K562 (cell line): ENCODE measurements around the gene USP48. TPM values are rescaled to one million over a fixed set of nuclear protein-coding genes. Genes with fewer than 3 reads are reported as not detected.

Experiments
- ARID1B ChIP-seq: fragments of 450-650 bp; IDR thresholded peaks from 2 replicates; pipeline ENCODE4 v1.6.1; 2016; ENCODE audit warnings: antibody characterized with exemption, mild to moderate bottlenecking, inconsistent platforms
- CAMTA2 ChIP-seq: fragments of 250-450 bp; sonication (Bioruptor Pico); conservative IDR thresholded peaks from 2 replicates; pipeline ENCODE4 v1.5.1; 2022
- ELF4 ChIP-seq: fragments of 450-650 bp; formaldehyde crosslinking; IDR thresholded peaks from 2 replicates; pipeline ENCODE4 v1.4.0; 2022; ENCODE audit warnings: missing genetic modification characterization
- FOXM1 ChIP-seq, 2 experiments: fragments of 450-650 bp in 1 of 2; sonication (generic) in 1 of 2; formaldehyde crosslinking in 1 of 2; IDR thresholded peaks; 2 replicates each; pipeline versions ENCODE4 v1.6.1 to v1.9.0; 2017 to 2022; ENCODE audit warnings: low read depth in 2 of 2, mild to moderate bottlenecking in 2 of 2, missing genetic modification reagents in 1 of 2, moderate library complexity in 1 of 2
- HDAC3 ChIP-seq: fragments of 450-650 bp; IDR thresholded peaks from 2 replicates; pipeline ENCODE4 v1.6.1; 2018; ENCODE audit warnings: borderline replicate concordance, mild to moderate bottlenecking, moderate library complexity; ENCODE audit not compliant: partially characterized antibody
- MAFG ChIP-seq: fragments of 450-650 bp; conservative IDR thresholded peaks from 2 replicates; pipeline ENCODE4 v1.6.1; 2016; ENCODE audit warnings: missing genetic modification characterization, missing compliant biosample characterization
- NFATC3 ChIP-seq: fragments of 450-650 bp; IDR thresholded peaks from 2 replicates; pipeline ENCODE4 v1.6.1; 2017; ENCODE audit warnings: mild to moderate bottlenecking
- TAL1 ChIP-seq: fragments of 450-650 bp; IDR thresholded peaks from 2 replicates; pipeline ENCODE4 v1.6.1; 2016; ENCODE audit warnings: mild to moderate bottlenecking
- ZFP36 ChIP-seq: fragments of 150-350 bp; IDR thresholded peaks from 2 replicates; pipeline ENCODE4 v1.6.1; 2018; ENCODE audit warnings: low read length, low read depth; ENCODE audit not compliant: partially characterized antibody
- polyA plus RNA-seq, 8 experiments: library from polyadenylated mRNA; depleted of rRNA in 4 of 8; stranded (reverse) in 5 of 8; unstranded in 3 of 8; fragments of >200 nt; fragmentation: Nextera tagmentation in 2 of 8; fragmentation: Illumina TruSeq in 1 of 8; extraction: Ambion mirVana in 2 of 8; extraction: Trizol in 1 of 8; gene quantifications; 2 replicates each; pipeline versions ENCODE4 v1.2.1 to v1.2.3, GENCODE V29; 2011 to 2014; ENCODE audit warnings: inconsistent platforms in 1 of 8, missing spikeins in 1 of 8
- total RNA-seq, 7 experiments: library from RNA; depleted of rRNA in 6 of 7; stranded (reverse); fragments of >200 nt in 6 of 7; fragmentation: Illumina TruSeq in 2 of 7; extraction: Trizol in 2 of 7; gene quantifications; 2 replicates each; pipeline versions ENCODE4 v1.2.1 to v1.2.3, GENCODE V29; 2011 to 2021; ENCODE audit warnings: low replicate concordance in 1 of 7
- TF ChIP-seq, protein P1 (sequence below), 2 experiments: fragments of 450-650 bp; IDR thresholded peaks; 2 replicates each; pipeline ENCODE4 v1.6.1; 2016
- TF ChIP-seq, protein P2 (sequence below): sonication (generic); formaldehyde crosslinking; IDR thresholded peaks from 2 replicates; pipeline ENCODE4 v1.8.1; 2023; ENCODE audit warnings: mild to moderate bottlenecking, missing genetic modification reagents
- TF ChIP-seq, protein P3 (sequence below): fragments of 150-350 bp; conservative IDR thresholded peaks from 2 replicates; pipeline ENCODE4 v1.6.1; 2014; ENCODE audit warnings: low read length

Gene USP48
- total and polyA plus RNA-seq, 9 of the 15 experiments (the other 6 are each of a cell fraction or from before 2014, with no cell fraction given): 23.3 to 123 (median 106) TPM

DNA sequence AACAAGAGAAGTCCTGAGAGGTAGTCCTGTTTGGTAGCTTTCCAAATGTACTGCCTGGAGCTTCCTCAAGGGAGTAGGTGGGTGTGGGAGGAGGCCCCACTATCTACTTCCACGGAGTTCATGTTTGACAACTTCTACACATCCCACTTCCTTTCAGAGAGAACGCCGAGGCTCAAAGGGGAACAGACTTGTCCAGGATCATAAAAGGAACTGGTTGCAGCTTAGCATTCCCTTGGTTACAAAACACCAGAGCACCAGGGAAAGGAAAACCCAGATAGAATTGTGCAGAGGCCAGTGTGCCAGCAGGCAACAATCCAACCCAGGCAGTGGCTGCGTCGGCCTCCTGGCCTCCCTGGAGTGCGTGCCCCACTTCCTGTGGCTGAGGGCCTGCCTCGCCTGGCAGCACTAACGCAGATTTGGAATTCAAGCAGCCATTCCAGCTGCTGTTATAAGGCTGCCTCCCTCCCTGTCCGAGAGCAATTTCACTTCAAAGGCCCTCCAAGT lies 109.6 kb downstream of the USP48 start (continued):
- TF ChIP-seq, protein P1, sequence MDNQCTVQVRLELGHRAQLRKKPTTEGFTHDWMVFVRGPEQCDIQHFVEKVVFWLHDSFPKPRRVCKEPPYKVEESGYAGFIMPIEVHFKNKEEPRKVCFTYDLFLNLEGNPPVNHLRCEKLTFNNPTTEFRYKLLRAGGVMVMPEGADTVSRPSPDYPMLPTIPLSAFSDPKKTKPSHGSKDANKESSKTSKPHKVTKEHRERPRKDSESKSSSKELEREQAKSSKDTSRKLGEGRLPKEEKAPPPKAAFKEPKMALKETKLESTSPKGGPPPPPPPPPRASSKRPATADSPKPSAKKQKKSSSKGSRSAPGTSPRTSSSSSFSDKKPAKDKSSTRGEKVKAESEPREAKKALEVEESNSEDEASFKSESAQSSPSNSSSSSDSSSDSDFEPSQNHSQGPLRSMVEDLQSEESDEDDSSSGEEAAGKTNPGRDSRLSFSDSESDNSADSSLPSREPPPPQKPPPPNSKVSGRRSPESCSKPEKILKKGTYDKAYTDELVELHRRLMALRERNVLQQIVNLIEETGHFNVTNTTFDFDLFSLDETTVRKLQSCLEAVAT (IDR thresholded peaks at IDR 0.05): no peak
- TF ChIP-seq FOXM1 (IDR thresholded peaks at IDR 0.05; ENCODE audit: low read depth) (no peak), FOXM1 (CRISPR knock-in tag; IDR thresholded peaks at IDR 0.05; ENCODE audit: low read depth) (no peak), MAFG (no peak), CAMTA2 (CRISPR knock-in tag) (no peak), NFATC3 (no peak), HDAC3 (no peak), ZFP36 (no peak), ARID1B (peak; percentile 51), TAL1 (no peak), ELF4 (CRISPR knock-in tag) (no peak)
- TF ChIP-seq, protein P2, sequence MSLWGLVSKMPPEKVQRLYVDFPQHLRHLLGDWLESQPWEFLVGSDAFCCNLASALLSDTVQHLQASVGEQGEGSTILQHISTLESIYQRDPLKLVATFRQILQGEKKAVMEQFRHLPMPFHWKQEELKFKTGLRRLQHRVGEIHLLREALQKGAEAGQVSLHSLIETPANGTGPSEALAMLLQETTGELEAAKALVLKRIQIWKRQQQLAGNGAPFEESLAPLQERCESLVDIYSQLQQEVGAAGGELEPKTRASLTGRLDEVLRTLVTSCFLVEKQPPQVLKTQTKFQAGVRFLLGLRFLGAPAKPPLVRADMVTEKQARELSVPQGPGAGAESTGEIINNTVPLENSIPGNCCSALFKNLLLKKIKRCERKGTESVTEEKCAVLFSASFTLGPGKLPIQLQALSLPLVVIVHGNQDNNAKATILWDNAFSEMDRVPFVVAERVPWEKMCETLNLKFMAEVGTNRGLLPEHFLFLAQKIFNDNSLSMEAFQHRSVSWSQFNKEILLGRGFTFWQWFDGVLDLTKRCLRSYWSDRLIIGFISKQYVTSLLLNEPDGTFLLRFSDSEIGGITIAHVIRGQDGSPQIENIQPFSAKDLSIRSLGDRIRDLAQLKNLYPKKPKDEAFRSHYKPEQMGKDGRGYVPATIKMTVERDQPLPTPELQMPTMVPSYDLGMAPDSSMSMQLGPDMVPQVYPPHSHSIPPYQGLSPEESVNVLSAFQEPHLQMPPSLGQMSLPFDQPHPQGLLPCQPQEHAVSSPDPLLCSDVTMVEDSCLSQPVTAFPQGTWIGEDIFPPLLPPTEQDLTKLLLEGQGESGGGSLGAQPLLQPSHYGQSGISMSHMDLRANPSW (CRISPR knock-in tag): no peak
- TF ChIP-seq, protein P3, sequence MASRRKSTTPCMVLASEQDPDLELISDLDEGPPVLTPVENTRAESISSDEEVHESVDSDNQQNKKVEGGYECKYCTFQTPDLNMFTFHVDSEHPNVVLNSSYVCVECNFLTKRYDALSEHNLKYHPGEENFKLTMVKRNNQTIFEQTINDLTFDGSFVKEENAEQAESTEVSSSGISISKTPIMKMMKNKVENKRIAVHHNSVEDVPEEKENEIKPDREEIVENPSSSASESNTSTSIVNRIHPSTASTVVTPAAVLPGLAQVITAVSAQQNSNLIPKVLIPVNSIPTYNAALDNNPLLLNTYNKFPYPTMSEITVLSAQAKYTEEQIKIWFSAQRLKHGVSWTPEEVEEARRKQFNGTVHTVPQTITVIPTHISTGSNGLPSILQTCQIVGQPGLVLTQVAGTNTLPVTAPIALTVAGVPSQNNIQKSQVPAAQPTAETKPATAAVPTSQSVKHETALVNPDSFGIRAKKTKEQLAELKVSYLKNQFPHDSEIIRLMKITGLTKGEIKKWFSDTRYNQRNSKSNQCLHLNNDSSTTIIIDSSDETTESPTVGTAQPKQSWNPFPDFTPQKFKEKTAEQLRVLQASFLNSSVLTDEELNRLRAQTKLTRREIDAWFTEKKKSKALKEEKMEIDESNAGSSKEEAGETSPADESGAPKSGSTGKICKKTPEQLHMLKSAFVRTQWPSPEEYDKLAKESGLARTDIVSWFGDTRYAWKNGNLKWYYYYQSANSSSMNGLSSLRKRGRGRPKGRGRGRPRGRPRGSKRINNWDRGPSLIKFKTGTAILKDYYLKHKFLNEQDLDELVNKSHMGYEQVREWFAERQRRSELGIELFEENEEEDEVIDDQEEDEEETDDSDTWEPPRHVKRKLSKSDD: no peak
